H9 (cell line): ENCODE data around the gene RIMBP2. TPM values are rescaled to one million over a fixed set of nuclear protein-coding genes. Genes with fewer than 3 reads are reported as not detected.

Experiments used
- DNase-seq: peaks from one replicate; pipeline ENCODE4 v3.0.0-alpha.2; 2017
- H2AFZ ChIP-seq: one replicate; pipeline ENCODE4 v1.6.1; 2013; ENCODE audit warnings: mild to moderate bottlenecking, low read length, control low read depth, moderate library complexity
- H2AK5ac ChIP-seq: 2 replicates; pipeline ENCODE4 v1.6.1; 2013; ENCODE audit warnings: low read length, control low read depth, mixed read lengths; ENCODE audit not compliant: insufficient read length
- H2BK120ac ChIP-seq: one replicate; pipeline ENCODE4 v1.6.1; 2013; ENCODE audit warnings: low read depth, mild to moderate bottlenecking, low read length, control low read depth, inconsistent platforms; ENCODE audit not compliant: poor library complexity, severe bottlenecking
- H2BK12ac ChIP-seq: 2 replicates; pipeline ENCODE4 v1.6.1; 2013; ENCODE audit warnings: low read length, control low read depth, mixed read lengths, low read depth; ENCODE audit not compliant: insufficient read length
- H2BK15ac ChIP-seq: 2 replicates; pipeline ENCODE4 v1.6.1; 2013; ENCODE audit warnings: low read depth, low read length, control low read depth
- H2BK20ac ChIP-seq: one replicate; pipeline ENCODE4 v1.6.1; 2013; ENCODE audit warnings: low read depth, mild to moderate bottlenecking, low read length, control low read depth, inconsistent platforms; ENCODE audit not compliant: poor library complexity, severe bottlenecking
- H2BK5ac ChIP-seq: 2 replicates; pipeline ENCODE4 v1.6.1; 2013; ENCODE audit warnings: low read length, control low read depth, mixed read lengths; ENCODE audit not compliant: insufficient read length
- H3K14ac ChIP-seq: 2 replicates; pipeline ENCODE4 v1.6.1; 2013; ENCODE audit warnings: low read length, control low read depth; ENCODE audit not compliant: insufficient read depth
- H3K18ac ChIP-seq: 2 replicates; pipeline ENCODE4 v1.6.1; 2013; ENCODE audit warnings: low read depth, mild to moderate bottlenecking, mixed read lengths, low read length, control low read depth; ENCODE audit not compliant: insufficient read length
- H3K23ac ChIP-seq: 2 replicates; pipeline ENCODE4 v1.6.1; 2013; ENCODE audit warnings: low read length, control low read depth, mixed read lengths, low read depth; ENCODE audit not compliant: insufficient read length
- H3K23me2 ChIP-seq: 2 replicates; pipeline ENCODE4 v1.6.1; 2013; ENCODE audit warnings: low read depth, mild to moderate bottlenecking, mixed read lengths, low read length, control low read depth; ENCODE audit not compliant: insufficient read length, poor library complexity, severe bottlenecking
- H3K27ac ChIP-seq: 2 replicates; pipeline ENCODE4 v1.5.1; 2013; ENCODE audit warnings: low read length, control low read depth, mixed read lengths, low read depth; ENCODE audit not compliant: insufficient read length
- H3K27me3 ChIP-seq: 2 replicates; pipeline ENCODE4 v1.6.1; 2013; ENCODE audit warnings: low read length, control low read depth, inconsistent platforms; ENCODE audit not compliant: insufficient read depth
- H3K4ac ChIP-seq: 2 replicates; pipeline ENCODE4 v1.6.1; 2013; ENCODE audit warnings: low read depth, mild to moderate bottlenecking, control low read depth, inconsistent platforms, low read length, moderate library complexity
- H3K4me1 ChIP-seq: 2 replicates; pipeline ENCODE4 v1.6.1; 2013; ENCODE audit warnings: low read length, control low read depth, inconsistent platforms; ENCODE audit not compliant: insufficient read depth
- H3K4me2 ChIP-seq: 2 replicates; pipeline ENCODE4 v1.6.1; 2013; ENCODE audit warnings: low read length, control low read depth, mixed read lengths; ENCODE audit not compliant: insufficient read length, insufficient read depth
- H3K56ac ChIP-seq: 2 replicates; pipeline ENCODE4 v1.6.1; 2013; ENCODE audit warnings: low read depth, mild to moderate bottlenecking, mixed read lengths, low read length, control low read depth; ENCODE audit not compliant: insufficient read length
- H3K79me1 ChIP-seq: 2 replicates; pipeline ENCODE4 v1.6.1; 2013; ENCODE audit warnings: low read depth, mild to moderate bottlenecking, moderate library complexity, low read length, control low read depth, inconsistent platforms; ENCODE audit not compliant: insufficient read depth, poor library complexity, severe bottlenecking
- H3K79me2 ChIP-seq: 2 replicates; pipeline ENCODE4 v1.6.1; 2013; ENCODE audit warnings: low read length, control low read depth, inconsistent platforms; ENCODE audit not compliant: insufficient read depth
- H3K9ac ChIP-seq: 2 replicates; pipeline ENCODE4 v1.6.1; 2013; ENCODE audit warnings: low read length, control low read depth, mixed read lengths; ENCODE audit not compliant: insufficient read length; ENCODE audit errors: extremely low read depth
- H3K9me3 ChIP-seq: one replicate; pipeline ENCODE4 v1.6.1; 2013; ENCODE audit warnings: low read depth, low read length, inconsistent platforms; ENCODE audit not compliant: control insufficient read depth
- H3T11ph ChIP-seq: one replicate; pipeline ENCODE4 v1.6.1; 2013; ENCODE audit warnings: mild to moderate bottlenecking, low read length, control low read depth, inconsistent platforms
- H4K20me1 ChIP-seq: one replicate; pipeline ENCODE4 v1.6.1; 2013; ENCODE audit not compliant: control insufficient read depth, insufficient read length, insufficient read depth
- H4K5ac ChIP-seq: 2 replicates; pipeline ENCODE4 v1.6.1; 2013; ENCODE audit warnings: low read depth, mild to moderate bottlenecking, mixed read lengths, low read length, control low read depth; ENCODE audit not compliant: insufficient read length
- H4K8ac ChIP-seq: replicated peaks from 2 replicates; pipeline ENCODE4 v1.6.1; 2013; ENCODE audit warnings: low read length, control low read depth, mixed read lengths, low read depth; ENCODE audit not compliant: insufficient read length
- H4K91ac ChIP-seq: 2 replicates; pipeline ENCODE4 v1.6.1; 2013; ENCODE audit warnings: low read depth, mild to moderate bottlenecking, moderate library complexity, mixed read lengths, low read length, control low read depth; ENCODE audit not compliant: insufficient read length
- H3K27ac Mint-ChIP-seq, 3 experiments: 2 replicates in 2 of 3; 3 replicates in 1 of 3; pipeline ENCODE4 v1.8.0; 2020 to 2021; ENCODE audit warnings: mixed read lengths in 3 of 3, mild to moderate bottlenecking in 1 of 3, moderate library complexity in 1 of 3
- H3K27me3 Mint-ChIP-seq: 2 replicates; pipeline ENCODE4 v1.8.0; 2021; ENCODE audit warnings: low read depth, mild to moderate bottlenecking, moderate library complexity, mixed read lengths
- H3K36me3 Mint-ChIP-seq, 3 experiments: 2 replicates in 2 of 3; 3 replicates in 1 of 3; pipeline ENCODE4 v1.8.0; 2020 to 2021; ENCODE audit warnings: low read depth in 3 of 3, mixed read lengths in 3 of 3; ENCODE audit not compliant: insufficient read depth in 1 of 3
- H3K4me1 Mint-ChIP-seq, 2 experiments: 2 replicates each; pipeline ENCODE4 v1.8.0; 2020; ENCODE audit warnings: mixed read lengths in 2 of 2
- H3K4me3 Mint-ChIP-seq, 2 experiments: 2 replicates in 1 of 2; 3 replicates in 1 of 2; pipeline ENCODE4 v1.8.0; 2020 to 2021; ENCODE audit warnings: mild to moderate bottlenecking in 2 of 2, mixed read lengths in 2 of 2, moderate library complexity in 1 of 2
- H3K9me3 Mint-ChIP-seq, 2 experiments: 2 replicates in 1 of 2; 3 replicates in 1 of 2; pipeline ENCODE4 v1.8.0; 2020; ENCODE audit warnings: mild to moderate bottlenecking in 2 of 2, mixed read lengths in 2 of 2, moderate library complexity in 1 of 2
- WGBS: extraction: QIAGEN DNeasy Blood & Tissue Kit; methylation state at CpG from one replicate; pipeline ENCODE4 v1.1.7; 2013; ENCODE audit warnings: missing lambda C conversion rate, low lambda C conversion rate, mixed read lengths; ENCODE audit not compliant: insufficient read length; ENCODE audit errors: extremely low coverage; 5-methylcytosine and 5-hydroxymethylcytosine counted together
- total RNA-seq: library from RNA; stranded (reverse); gene quantifications from 2 replicates; pipeline ENCODE4 v1.2.1, GENCODE V29; 2021
- TF ChIP-seq, protein P1 (sequence below): fragments of 200-600 bp; sonication (generic); conservative IDR thresholded peaks from 3 replicates; pipeline ENCODE4 v1.8.0; 2021; ENCODE audit warnings: antibody characterized with exemption, mild to moderate bottlenecking

The RIMBP2 gene
- total RNA-seq, 1 experiment from 2014 or later, result 0.70 TPM

DNA sequence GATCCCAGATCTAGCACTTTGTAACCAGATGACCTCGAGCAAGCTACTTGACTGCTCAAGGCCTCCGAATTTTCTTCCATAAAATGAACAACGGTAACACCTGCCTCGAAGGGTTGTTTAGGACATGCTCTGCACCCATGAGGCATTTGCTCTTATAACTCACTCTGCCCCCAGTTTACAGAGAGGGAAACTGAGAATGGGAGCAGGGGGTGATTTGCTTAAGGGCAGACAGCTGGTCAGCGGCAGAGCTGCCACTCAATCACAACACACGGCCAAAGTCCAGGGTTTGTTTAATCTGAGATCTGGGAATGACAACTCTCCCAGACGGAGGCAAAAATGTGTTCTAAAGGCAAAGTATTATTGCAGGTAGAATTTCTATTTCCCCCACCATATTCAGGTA is 156.3 kb downstream of the RIMBP2 start:
- H3K9ac ChIP-seq, result no peak overlapping the region
- H3K23ac ChIP-seq, result no peak overlapping the region
- H4K91ac ChIP-seq, result no peak overlapping the region
- no peak overlapping the region for H3K4me3 Mint-ChIP-seq
- H3K79me1 ChIP-seq, result no peaks in the 10 kb centered on the region
- peaks cover 10% of the 10 kb centered on the region for H3K27me3 Mint-ChIP-seq
- no peaks in the 10 kb centered on the region for H3K4me1 ChIP-seq
- no peaks in the 10 kb centered on the region for H4K20me1 ChIP-seq
- H3K4me1 Mint-ChIP-seq, result no peaks in the 10 kb centered on the region
- H3K4ac ChIP-seq, result no peak overlapping the region
- H2AFZ ChIP-seq, result no peak overlapping the region
- no peak overlapping the region for H2BK20ac ChIP-seq
- H3K36me3 Mint-ChIP-seq, result peaks cover 0 to 8% (median 0%) of the 10 kb centered on the region in 3 experiments; a peak in 3 of 7 replicates
- H3K27me3 ChIP-seq, result no peaks in the 10 kb centered on the region
- H3K27ac ChIP-seq, result no peak overlapping the region
- H2BK15ac ChIP-seq, result no peak overlapping the region
- TF ChIP-seq, protein P1, sequence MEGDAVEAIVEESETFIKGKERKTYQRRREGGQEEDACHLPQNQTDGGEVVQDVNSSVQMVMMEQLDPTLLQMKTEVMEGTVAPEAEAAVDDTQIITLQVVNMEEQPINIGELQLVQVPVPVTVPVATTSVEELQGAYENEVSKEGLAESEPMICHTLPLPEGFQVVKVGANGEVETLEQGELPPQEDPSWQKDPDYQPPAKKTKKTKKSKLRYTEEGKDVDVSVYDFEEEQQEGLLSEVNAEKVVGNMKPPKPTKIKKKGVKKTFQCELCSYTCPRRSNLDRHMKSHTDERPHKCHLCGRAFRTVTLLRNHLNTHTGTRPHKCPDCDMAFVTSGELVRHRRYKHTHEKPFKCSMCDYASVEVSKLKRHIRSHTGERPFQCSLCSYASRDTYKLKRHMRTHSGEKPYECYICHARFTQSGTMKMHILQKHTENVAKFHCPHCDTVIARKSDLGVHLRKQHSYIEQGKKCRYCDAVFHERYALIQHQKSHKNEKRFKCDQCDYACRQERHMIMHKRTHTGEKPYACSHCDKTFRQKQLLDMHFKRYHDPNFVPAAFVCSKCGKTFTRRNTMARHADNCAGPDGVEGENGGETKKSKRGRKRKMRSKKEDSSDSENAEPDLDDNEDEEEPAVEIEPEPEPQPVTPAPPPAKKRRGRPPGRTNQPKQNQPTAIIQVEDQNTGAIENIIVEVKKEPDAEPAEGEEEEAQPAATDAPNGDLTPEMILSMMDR, result no peak
- no peaks in the 10 kb centered on the region for H3K79me2 ChIP-seq
- no peak overlapping the region for H4K5ac ChIP-seq
- H3K18ac ChIP-seq, result no peak overlapping the region
- H2BK5ac ChIP-seq, result no peak overlapping the region
- H3K9me3 Mint-ChIP-seq, result peaks cover 5 to 8% of the 10 kb centered on the region in 2 experiments
- no peak overlapping the region for H3T11ph ChIP-seq
- H3K4me2 ChIP-seq, result no peak overlapping the region
- no peak overlapping the region for H3K14ac ChIP-seq
- H4K8ac ChIP-seq, result no peak overlapping the region
- DNase-seq, result no peak
- H3K23me2 ChIP-seq, result no peaks in the 10 kb centered on the region
- no peak overlapping the region for H3K56ac ChIP-seq
- H2BK12ac ChIP-seq, result no peak overlapping the region
- no peaks in the 10 kb centered on the region for H3K9me3 ChIP-seq
- H2AK5ac ChIP-seq, result no peak overlapping the region
- WGBS, result no CpG with 5 or more reads among the region's 7 CpGs
- no peak overlapping the region for H3K27ac Mint-ChIP-seq
- H2BK120ac ChIP-seq, result no peak overlapping the region
